NCI-H1048 (cell line): ENCODE measurements around the gene MCRIP2.

Source experiments
- DNase-seq: peaks from one replicate; lab custom pipeline; 2025; lab: John Stamatoyannopoulos, UW

Gene MCRIP2

DNA sequence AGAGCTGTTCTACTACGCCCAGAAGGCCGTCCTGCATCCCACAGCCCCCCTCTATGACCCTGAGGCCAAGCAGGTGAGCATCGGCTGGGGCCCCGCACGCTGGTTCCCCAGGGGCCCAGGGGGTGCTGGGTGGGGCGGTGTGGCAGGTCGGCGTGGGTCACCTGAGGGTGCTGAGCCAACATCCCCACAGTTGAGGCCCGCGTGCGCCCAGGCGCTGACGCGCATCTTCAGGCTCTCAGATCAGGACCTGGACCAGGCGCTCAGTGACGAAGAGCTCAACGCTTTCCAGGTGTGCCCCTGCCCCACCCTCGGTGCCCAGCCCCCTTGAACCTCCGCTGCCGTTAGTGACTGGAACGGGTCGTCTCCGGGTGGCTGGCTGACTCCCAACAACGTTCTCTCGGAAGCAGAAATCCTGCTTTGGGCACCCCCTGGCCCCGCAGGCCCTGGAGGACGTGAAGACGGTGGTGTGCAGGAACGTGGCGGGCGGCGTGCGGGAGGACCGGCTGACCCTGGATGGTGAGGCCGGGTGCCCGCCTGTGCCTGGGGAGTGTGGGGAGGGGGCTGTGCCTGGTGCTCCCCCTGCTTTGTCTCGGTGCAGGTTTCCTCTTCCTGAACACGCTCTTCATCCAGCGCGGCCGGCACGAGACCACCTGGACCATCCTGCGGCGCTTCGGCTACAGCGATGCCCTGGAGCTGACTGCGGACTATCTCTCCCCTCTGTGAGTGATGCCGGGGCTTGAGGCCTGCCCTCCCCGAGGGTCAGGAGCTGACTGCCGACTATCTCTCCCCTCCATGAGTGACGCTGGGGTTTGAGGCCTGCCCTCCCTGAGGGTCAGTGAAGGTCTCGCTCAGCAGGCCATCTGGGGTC is 29.1 kb downstream of the MCRIP2 start:
- no peak for DNase-seq

DNA sequence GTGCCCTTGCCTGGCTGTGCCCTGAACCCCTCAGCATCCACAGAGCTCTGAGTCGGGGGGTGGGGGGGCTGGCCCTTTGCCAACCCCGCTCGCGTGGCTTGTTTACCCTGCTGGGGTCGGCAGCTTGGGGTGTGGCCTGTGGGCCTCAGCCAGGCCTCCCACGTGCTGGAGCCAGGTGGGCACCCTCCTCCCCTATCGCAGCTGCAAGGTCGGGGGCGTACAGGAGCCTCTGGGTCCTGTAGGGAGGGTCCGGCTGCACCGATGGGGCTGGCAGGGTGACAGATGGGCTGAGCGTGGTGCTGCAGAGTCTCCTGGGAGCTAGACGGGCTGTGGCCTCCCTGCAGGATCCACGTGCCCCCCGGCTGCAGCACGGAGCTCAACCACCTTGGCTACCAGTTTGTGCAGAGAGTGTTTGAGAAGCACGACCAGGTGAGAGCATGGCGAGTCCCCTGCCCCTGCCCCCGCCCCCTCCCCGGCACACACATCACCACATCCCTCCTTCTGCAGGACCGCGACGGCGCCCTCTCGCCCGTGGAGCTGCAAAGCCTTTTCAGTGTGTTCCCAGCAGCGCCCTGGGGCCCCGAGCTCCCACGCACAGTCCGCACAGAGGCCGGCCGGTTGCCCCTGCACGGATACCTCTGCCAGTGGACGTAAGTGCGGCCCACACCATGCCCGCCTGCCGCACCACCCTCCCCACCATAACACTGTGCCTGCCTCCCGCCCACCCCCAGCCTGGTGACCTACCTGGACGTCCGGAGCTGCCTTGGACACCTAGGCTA is 29.9 kb downstream of the MCRIP2 start:
- DNase-seq: no peak

DNA sequence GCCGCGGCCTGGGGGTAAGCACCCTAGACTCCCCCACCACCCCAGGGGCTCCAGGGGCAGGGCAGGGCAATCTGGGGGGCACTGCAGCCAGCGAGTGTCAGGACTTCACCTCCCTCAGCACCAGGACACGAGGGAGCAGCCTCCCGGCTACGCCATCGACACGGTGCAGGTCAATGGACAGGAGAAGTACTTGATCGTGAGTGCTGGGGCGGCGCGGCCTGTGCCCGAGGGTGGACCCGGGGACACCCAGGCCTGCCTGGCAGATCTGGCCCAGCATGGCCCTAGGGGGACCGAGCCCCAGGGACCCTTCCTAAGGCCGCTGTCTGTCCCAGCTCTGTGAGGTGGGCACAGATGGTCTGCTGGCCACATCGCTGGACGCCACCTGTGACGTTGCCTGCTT is 30.7 kb downstream of the MCRIP2 start:
- no peak for DNase-seq

DNA sequence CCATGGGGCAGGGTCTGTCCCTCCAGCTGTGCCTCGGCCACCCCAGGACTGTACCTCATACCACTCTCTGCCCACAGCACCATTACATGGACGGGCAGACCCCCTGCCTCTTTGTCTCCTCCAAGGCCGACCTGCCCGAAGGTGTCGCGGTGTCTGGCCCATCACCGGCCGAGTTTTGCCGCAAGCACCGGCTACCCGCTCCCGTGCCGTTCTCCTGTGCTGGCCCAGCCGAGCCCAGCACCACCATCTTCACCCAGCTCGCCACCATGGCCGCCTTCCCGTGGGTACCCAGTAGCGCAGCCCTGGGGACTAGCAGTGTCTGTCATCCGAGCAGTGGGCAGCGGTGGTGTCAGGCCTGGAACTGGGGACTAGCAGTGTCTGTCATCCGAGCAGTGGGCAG is 31.2 kb downstream of the MCRIP2 start:
- DNase-seq: no peak

DNA sequence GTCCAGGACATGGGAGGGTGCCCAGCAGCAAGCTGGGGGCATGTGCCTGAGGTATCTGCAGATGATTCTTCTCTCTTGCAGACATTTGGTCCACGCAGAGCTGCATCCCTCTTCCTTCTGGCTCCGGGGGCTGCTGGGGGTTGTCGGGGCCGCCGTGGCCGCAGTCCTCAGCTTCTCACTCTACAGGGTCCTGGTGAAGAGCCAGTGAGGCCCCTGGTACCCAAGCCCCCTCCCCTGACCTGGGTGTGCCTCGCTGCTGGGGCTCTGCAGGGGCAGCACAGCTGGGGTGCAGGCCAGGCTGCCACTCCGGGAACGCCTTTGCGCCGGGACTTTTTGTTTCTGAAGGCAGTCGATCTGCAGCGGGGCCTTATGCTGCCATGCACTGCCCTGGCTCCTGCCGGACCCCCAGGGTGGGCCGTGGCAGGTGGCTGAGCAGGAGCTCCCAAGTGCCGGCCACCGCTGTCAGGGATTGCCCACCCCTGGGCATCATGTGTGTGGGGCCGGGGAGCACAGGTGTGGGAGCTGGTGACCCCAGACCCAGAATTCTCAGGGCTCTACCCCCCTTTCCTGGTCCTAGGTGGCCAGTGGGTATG is 31.9 kb downstream of the MCRIP2 start:
- no peak for DNase-seq

DNA sequence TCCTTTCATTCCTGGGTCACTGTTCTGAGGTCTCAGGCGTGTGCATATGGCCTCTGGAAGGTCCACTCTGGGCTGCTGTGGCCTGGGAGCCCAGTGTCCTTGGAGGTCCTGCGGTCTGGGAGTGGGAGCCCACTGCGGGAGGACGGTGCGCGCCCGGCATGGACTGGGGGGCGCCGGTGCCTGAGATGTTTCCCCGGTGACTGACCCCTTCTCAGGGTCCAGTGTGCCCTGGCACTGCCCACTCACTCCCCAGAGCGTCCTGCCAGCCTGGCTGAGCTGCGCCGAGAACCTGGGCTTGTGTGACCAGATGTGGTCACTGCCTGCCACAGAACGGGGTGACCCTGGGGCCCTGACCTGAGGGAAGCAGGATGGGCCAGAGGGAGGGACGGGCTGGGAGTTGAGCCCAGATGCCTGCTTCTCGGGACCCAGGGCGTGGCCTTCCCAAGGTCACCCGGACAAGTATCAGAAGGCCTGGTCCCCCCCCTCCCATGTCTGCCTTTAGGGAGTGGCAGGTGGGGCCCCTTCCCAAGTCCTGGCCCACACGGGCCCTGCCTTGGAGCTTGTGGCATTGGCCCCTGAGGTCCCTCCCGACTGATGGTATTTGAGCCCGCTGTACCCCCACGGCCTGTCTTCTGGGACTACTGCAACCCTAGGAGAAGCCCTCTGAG is 32.7 kb downstream of the MCRIP2 start:
- DNase-seq: no peak

DNA sequence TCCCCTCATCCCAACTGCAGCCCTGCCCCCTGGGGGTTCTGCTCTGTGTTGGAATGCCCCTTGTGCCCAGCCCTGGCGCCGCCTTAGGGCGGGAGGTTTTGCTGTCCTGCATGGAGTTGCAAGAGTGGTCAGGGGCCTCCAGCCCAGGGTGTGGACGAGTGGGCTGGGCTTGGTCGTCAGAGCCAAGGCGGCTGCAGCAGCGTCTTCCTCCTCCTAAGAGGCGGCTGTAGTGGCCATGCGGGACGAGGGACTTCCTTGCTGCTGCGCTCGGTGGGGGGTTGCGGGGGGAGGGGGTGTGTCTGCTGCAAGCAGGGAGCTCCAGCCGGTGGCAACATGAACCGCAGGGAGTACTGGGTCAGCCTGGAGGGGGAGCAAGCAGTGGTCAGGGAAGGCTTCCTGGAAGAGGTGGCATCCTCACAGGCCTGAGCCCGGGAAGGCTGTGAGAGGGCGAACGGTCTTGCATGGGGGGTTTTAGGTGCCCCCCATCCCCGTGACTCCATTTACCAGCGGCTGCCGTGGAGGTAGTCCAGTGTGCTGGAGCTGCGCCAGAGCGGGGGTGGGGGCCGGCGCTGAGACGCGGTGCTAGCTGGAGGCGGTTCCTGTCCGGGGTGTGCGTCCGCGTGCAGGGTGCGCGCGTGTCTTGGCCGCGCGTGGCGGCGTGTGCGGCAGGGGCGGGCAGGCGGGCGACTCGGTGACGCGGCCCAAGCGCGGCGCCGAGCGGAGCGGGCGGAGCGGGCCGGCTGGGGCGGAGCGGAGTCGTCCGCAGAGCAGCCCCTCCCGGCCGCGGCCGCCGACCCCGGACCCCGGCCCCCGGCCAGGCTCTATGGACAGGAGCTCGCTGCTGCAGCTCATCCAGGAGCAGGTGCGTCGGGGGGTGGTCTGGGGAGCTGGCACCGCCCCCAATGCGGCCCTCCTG is 33.6 kb downstream of the MCRIP2 start, which contains the start of gene RHBDL1:
RHBDL1 (plus strand) TSS at position 704 of the 916 bp plus-strand sequence; CDS start at position 824, 120 bp downstream.
- no peak for DNase-seq

DNA sequence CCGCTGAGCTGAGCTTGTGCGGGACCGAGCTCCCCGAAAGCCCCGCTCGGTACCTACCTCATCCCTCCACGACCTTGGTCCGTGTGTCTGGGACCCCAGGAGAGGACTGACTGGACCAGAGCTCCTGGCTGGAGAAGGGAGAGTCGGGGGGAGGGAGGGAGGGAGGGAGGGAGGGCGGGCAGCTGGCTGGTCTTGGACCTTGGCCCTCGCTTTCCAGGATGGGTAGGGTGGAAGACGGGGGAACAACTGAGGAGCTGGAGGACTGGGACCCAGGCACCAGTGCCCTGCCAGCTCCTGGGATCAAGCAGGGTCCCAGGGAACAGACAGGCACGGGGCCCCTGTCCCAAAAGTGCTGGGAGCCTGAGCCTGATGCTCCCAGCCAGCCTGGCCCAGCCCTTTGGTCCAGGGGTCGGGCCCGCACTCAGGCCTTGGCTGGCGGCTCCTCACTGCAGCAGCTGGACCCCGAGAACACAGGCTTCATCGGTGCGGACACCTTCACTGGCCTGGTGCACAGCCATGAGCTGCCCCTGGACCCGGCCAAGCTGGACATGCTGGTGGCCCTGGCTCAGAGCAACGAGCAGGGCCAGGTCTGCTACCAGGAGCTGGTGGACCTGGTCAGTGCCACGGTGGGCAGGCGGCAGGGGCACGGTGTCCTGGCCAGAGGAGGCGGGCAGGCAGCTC is 34.4 kb downstream of the MCRIP2 start:
- no peak for DNase-seq

DNA sequence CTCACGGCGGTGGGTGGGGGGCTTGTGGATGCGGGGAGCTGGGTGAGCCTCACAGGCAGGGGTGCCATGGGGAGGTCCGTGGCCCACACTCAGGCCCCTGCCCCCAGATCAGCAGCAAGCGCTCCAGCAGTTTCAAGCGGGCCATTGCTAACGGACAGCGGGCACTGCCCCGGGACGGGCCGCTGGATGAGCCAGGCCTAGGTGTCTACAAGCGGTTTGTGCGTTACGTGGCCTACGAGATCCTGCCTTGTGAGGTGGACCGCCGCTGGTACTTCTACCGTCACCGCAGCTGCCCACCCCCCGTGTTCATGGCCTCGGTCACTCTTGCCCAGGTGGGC is 34.9 kb downstream of the MCRIP2 start:
- DNase-seq: no peak

DNA sequence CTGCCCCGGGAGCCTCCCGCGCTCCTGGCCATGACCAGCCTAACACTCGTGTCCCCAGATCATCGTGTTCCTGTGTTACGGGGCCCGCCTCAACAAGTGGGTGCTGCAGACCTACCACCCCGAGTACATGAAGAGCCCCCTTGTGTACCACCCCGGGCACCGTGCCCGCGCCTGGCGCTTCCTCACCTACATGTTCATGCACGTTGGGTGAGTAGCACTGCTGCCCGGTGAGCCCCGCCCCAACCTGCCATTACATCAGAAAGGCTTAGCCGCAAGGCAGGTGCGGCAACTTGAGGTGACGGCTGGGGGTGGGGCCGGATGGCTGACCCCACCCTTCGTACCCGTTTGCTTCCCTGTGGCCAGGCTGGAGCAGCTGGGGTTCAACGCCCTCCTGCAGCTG is 35.3 kb downstream of the MCRIP2 start:
- DNase-seq: no peak

DNA sequence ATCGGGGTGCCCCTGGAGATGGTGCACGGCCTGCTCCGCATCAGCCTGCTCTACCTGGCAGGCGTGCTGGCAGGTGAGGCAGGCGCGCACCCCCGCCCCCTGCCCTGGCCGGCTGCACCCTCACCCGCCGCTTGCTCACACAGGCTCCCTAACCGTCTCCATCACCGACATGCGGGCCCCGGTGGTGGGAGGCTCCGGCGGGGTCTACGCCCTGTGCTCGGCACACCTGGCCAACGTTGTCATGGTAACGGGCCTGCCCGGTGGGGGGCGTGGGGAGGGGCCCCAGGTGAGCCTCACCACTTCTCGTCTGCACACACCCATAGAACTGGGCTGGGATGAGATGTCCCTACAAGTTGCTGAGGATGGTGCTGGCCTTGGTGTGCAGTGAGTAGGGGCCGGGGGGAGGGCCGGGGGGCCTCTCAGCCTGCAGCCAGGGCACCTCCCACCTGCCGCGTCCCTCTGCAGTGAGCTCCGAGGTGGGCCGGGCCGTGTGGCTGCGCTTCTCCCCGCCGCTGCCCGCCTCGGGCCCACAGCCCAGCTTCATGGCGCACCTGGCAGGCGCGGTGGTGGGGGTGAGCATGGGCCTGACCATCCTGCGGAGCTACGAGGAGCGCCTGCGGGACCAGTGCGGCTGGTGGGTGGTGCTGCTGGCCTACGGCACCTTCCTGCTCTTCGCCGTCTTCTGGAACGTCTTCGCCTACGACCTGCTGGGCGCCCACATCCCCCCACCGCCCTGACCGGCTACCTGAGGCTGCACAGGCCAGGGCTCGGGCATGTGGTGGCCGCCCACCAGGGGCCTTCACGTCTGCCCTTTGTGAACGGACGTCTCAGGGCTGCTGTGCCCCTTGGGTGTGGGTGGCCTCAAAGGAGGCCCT is 35.9 kb downstream of the MCRIP2 start:
- DNase-seq: no peak

DNA sequence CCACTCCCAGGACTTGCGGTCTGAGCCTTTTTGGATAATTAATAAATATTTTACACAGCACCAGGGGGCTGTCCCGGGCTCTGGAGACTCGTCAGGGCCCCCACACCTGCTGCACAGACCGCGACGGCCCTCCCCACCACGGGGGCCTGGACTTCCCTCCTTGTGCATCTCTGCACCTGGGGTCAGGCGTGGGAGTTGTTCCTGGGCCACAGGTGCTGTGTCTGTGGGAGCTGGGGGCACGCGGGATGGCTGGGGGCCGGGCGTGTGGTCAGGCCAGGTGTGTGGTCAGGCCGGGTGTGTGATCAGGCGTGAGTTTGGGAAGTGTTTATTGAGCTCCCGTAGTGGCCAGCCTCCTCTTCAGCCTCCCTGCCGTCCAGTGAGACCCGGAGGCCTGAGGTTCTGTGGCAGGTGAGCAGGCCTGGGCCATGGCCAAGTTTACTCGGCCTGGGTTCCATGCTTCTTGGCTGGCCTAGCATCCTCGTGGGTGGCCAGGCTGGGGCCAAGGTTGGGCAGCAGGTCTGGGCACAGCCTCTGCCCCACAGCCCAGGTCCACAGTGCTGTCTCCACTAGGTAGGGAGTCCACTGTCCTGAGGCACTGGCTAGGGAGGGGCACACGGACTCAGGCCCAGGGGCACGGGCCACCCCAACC is 36.7 kb downstream of the MCRIP2 start:
- no peak for DNase-seq

DNA sequence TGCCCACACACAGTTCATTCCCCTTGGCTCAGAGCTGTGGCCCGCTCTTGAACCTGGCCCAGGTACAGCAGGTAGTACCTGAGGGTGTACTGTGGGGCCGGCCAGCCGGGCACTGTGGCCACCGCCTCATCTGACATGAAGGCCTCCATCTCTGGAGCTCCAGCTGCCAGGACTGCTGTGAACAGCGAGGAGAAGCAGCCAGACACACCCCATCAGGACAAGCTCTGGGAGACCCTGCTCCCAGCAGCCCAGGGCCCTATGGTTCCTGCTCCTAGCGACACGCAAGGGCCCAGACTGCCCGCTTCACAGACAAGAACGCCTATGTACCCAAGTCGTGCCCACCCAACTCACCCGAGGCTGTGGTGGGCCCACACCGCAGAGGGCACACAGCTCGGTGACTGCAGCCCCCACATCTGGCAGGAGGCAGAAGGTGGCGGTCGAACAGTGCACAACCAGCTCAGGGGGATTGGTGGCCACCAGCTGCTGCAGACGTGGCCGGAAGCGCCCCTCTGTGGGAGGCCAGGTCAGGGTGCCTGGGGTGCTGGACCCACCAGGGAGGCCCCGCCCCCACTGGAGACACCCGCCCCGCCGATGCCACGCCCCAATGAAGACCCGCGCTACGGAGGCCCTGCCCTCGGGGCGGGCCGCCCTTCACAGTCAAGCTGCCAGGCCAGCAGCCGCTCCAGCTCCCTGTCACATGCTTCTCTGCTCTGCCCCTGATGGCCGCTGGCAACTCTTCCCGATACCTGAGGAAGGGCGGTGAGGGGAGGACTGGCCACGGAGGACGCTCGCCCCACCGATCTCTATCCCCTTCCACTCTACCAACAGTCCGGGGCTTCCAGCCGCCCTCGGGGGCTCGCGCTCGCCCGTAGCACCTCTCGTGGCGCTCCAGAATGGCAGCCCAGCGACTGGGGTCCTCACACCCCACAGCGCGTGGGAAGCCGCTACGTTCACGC is 37.5 kb downstream of the MCRIP2 start:
- DNase-seq: no peak

DNA sequence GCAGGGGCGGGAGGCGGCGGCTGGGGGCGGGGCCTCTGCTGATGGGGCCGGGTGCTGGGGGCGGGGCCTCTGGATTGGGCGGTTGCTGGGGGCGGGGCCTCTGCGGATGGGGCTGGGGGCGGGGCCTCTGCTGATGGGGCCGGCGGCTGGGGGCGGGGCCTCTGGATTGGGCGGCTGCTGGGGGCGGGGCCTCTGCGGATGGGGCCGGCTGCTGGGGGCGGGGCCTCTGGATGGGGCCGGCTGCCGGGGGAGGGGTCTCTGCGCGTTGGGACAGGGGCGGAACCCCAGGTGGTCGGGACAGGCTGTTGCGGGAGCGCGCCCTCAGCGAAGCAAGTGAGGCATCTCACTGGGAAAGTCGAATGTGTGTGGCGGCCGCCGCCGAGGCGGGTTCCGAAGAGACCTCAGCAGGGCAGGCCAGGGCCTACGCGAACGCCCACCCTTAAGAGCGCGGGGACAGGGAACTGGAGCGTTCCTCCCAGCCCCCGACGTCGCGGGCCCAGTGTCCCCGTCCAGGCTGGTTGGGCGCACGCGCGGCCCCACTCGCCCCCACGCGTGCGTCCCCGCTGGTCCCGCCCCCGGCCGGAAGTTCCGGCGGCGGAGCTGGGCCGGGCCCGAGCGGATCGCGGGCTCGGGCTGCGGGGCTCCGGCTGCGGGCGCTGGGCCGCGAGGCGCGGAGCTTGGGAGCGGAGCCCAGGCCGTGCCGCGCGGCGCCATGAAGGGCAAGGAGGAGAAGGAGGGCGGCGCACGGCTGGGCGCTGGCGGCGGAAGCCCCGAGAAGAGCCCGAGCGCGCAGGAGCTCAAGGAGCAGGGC is 38.4 kb downstream of the MCRIP2 start, which contains the start of gene STUB1:
STUB1 (plus strand) TSS at position 597 of the 811 bp plus-strand sequence; CDS start at position 713, 116 bp downstream.
- no peak for DNase-seq

DNA sequence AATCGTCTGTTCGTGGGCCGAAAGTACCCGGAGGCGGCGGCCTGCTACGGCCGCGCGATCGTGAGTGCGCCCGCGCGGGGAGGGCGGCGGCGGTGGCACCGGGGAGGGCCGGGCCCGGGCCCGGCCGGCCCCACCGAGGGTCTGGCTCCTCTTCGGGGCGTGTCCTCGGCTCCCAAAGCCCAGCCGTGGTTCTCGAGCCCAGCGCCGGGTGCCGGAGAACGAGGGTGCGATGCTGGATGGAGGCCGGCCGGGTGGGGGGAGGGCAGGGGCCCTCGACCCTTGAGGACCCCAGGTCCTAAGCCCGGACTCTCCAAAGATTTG is 39.0 kb downstream of the MCRIP2 start:
- no peak for DNase-seq

DNA sequence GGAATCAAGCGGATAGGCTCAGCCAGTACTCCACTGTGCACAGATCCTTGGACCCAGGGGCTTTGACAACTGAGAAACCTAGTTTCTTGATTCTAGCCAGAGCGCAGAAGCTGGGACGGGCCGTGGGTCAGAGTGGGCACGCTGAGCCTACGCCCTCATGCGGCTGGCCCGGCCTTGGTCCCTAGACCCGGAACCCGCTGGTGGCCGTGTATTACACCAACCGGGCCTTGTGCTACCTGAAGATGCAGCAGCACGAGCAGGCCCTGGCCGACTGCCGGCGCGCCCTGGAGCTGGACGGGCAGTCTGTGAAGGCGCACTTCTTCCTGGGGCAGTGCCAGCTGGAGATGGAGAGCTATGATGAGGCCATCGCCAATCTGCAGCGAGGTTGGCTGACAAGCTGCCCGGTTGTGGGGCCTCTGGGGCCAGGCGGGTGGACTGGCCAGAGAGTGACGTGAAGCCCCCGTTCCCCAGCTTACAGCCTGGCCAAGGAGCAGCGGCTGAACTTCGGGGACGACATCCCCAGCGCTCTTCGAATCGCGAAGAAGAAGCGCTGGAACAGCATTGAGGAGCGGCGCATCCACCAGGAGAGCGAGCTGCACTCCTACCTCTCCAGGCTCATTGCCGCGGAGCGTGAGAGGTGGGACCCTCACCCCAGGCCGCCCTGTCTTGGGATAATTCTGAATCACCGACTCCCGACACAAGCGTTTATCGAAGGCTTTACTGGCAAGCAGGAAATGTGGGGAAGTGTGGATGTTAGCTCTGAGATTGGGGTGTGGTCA is 39.5 kb downstream of the MCRIP2 start:
- no peak for DNase-seq
